H1 (cell line): ENCODE results near the gene RAN.

Experiments used
- CTCF ChIP-seq, 3 experiments: IDR thresholded peaks; 1 replicate in 2 of 3; 2 replicates in 1 of 3; pipeline versions ENCODE4 v1.5.1 to v1.6.1; 2011; ENCODE audit warnings: low read length in 3 of 3, mild to moderate bottlenecking in 3 of 3, inconsistent platforms in 2 of 3, low read depth in 1 of 3, moderate library complexity in 1 of 3; ENCODE audit not compliant: insufficient read depth in 1 of 3; ENCODE audit errors: control extremely low read depth in 1 of 3
- EZH2 ChIP-seq: fragments of 200-600 bp; sonication (generic); IDR thresholded peaks from 2 replicates; pipeline ENCODE4 v1.7.1; 2012; ENCODE audit warnings: low read depth, mild to moderate bottlenecking, moderate library complexity, low read length, inconsistent platforms; ENCODE audit not compliant: severe bottlenecking
- KDM1A ChIP-seq: fragments of 200-600, 300-600 bp; sonication (generic); IDR thresholded peaks from 2 replicates; pipeline ENCODE4 v1.7.1; 2016; ENCODE audit warnings: mild to moderate bottlenecking, low read length, borderline replicate concordance
- POLR2A ChIP-seq, 2 experiments: IDR thresholded peaks; 1 replicate in 1 of 2; 2 replicates in 1 of 2; pipeline ENCODE4 v1.6.1; 2011; ENCODE audit warnings: low read depth in 2 of 2, low read length in 2 of 2, mild to moderate bottlenecking in 2 of 2; ENCODE audit errors: control extremely low read depth in 1 of 2
- RAD21 ChIP-seq, 2 experiments: IDR thresholded peaks in 1 of 2; conservative IDR thresholded peaks in 1 of 2; 2 replicates each; pipeline ENCODE4 v1.6.1; 2011; ENCODE audit warnings: low read depth in 2 of 2, low read length in 2 of 2, improper control_type of control experiment in 1 of 2, inconsistent platforms in 1 of 2, mild to moderate bottlenecking in 1 of 2, moderate library complexity in 1 of 2
- SIN3A ChIP-seq, 2 experiments: IDR thresholded peaks in 1 of 2; conservative IDR thresholded peaks in 1 of 2; 2 replicates each; pipeline ENCODE4 v1.6.1; 2011 to 2012; ENCODE audit warnings: low read length in 2 of 2, improper control_type of control experiment in 1 of 2, low read depth in 1 of 2, mild to moderate bottlenecking in 1 of 2
- SP4 ChIP-seq: IDR thresholded peaks from 2 replicates; pipeline ENCODE4 v1.6.1; 2012; ENCODE audit warnings: low read length, inconsistent platforms
- SRF ChIP-seq: IDR thresholded peaks from 2 replicates; pipeline ENCODE4 v1.6.1; 2011; ENCODE audit warnings: mild to moderate bottlenecking, low read depth, low read length, moderate library complexity

- TF ChIP-seq SP4 (no peak), POLR2A (IDR thresholded peaks at IDR 0.05; ENCODE audit: control extremely low read depth in 1 of 2, low read depth in 2 of 2, low read length in 2 of 2) (no peak; a peak in 1 of 3 replicates), CTCF (IDR thresholded peaks at IDR 0.05; ENCODE audit: control extremely low read depth in 1 of 3, insufficient read depth in 1 of 3, low read depth in 1 of 3, low read length in 3 of 3) (no peak), EZH2 (no peak), SRF (no peak), RAD21 (IDR thresholded peaks at IDR 0.05 in 1 of 2, conservative IDR thresholded peaks at IDR 0.05 in 1 of 2; ENCODE audit: low read depth in 2 of 2, low read length in 2 of 2) (no peak), SIN3A (conservative IDR thresholded peaks at IDR 0.05 in 1 of 2, IDR thresholded peaks at IDR 0.05 in 1 of 2; ENCODE audit: low read depth in 1 of 2, low read length in 2 of 2) (no peak), KDM1A (no peak)
Observed at GRCh38 chr12:130876758-130877157, 4.9 kb downstream of the RAN start.
